NCI-H748 (cell line): ENCODE measurements around the gene GRIK4.
A peak's percentile ranks its signal among the peaks of the same experiment; 100 is the strongest.

Experiments used
- DNase-seq: peaks from one replicate; lab custom pipeline; 2025; ENCODE audit not compliant: unreplicated experiment; lab: John Stamatoyannopoulos, UW

GRIK4 gene

DNA sequence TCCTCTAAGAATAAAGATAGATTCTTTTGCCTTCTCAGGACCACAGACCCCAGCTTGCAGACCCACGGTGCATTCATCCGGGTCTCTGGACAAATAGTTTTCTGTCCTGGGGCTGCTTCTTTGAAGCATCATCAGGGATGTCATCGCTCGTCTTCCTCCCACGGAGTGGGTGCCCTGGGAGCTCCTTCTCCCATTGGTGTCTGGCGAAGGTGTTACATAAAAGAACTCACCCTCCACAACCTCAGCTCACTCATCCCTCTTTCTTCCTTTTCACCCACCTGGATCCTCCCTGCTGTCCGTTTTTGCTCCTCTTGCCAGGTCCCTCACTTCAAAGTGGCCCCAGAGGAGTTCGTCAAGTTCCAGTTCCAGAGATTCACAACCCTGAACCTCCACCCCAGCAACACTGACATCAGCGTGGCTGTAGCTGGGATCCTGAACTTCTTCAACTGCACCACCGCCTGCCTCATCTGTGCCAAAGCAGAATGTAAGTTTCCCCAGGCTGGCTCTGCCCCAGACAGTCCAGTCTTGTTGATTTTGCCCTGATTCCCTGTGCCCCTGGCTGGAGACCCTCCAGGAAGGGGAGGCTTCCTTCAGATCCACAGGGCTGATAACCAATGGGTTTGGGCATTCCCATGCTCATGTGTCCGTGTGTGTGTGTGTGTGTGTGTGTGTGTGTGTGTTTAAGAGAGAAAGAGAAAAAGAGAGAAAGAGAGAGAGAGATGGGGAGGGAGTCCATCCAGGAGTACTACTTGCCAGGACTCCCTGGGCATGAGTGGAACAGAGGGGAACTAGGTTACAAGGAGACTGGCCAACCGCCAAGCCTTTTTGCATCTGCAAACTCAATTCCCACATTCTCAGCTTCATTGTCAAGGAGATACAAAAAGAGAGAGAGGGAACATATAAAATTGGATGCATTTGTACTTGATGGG lies 308.2 kb downstream of the GRIK4 start:
- no peak for DNase-seq

DNA sequence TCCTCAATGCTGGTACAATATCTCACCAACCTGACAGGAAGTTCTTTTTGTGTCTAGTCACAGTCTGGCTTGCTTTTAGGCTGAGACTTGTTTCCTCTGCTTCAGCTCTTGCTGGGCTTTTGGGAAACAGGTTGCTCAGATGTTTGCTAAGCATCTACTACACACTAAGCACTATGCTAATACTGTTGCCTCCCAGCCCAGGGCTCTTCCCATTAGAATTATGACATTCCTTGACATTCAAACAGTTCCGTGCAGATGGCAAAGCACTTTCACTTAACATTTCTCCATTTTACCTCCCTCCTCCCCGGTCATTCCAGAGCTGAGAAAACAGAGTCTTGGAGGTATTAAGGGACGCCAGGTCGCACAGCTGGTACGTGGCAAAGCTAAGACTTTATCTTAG lies 311.6 kb downstream of the GRIK4 start:
- DNase-seq = no peak

DNA sequence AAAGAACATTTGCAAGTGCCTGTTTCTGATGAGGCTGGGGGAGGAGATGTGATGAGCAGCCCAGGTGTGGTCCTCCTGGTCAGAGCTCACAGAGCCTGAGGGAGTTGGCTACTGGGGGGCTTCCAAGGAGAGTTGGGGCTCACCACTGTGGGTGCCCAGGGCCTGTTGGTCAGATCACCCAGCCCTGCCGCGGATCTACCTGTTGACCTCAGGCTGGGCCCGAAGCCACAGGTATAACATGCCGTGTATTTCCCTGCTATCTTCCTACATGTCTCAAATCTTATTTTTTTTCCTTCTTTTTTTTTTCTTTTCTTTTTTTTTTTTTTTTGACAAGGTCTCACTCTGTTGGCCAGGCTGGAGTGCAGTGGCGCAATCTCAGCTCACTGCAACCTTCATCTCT lies 312.7 kb downstream of the GRIK4 start:
- no peak for DNase-seq

DNA sequence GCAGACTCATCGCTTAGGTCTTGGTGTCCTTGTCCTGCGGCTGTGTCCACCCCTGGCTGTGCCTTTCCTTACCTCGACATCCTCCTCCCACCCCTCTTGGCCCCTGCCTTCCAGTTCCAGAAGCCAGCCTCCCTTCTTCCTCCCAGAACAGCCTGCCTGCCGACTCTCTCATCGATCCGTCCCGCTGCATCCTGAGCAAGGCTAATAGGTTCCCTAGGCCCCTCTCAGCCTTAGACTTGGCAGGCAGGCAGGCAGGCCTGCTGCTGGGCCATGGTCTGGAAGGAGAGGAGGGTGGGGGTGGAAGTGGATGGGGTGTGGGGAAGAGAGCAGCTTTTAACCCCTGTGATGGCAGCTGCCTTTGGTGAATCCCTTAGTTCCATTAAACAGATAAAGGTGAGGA lies 315.6 kb downstream of the GRIK4 start:
- DNase-seq = no peak

DNA sequence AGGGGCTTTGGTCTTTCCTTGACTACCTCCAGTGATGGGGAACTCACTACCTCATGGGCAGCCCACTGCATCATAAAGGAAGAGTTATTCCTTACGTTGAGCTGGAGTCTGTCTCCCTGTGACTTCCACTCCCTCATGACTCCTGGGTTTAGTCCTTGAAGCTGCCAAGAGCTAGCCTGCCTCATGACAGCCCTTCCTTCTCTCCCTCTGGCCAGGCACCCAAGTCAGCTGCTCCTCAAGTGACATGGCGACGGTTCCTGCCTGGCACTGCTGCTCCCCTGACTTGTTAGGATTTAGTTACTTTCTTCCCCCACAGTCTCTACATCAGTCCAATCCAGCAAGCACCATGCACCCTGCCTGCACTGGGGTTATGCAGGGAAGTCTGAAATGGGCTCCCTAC lies 316.3 kb downstream of the GRIK4 start:
- no peak for DNase-seq

DNA sequence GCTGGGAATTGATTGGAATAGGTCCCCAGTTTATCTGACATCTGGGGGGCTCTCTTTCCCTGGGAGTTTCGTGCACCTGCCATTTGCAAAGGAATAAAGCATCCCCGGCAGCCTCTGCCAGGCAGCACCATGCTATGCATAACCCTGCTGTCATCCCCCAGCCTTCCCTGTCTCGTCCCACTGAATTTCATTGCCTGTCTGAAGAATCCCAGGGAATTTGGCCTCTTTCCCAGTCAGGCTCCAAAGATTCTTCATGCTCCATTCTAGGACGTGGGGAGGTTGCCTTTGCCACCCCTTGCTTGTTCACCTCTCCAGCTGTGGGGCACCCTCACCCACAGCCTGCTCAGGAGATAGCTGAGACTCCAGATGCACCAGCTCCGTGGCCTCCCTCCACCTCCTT lies 317.3 kb downstream of the GRIK4 start:
- DNase-seq = no peak

DNA sequence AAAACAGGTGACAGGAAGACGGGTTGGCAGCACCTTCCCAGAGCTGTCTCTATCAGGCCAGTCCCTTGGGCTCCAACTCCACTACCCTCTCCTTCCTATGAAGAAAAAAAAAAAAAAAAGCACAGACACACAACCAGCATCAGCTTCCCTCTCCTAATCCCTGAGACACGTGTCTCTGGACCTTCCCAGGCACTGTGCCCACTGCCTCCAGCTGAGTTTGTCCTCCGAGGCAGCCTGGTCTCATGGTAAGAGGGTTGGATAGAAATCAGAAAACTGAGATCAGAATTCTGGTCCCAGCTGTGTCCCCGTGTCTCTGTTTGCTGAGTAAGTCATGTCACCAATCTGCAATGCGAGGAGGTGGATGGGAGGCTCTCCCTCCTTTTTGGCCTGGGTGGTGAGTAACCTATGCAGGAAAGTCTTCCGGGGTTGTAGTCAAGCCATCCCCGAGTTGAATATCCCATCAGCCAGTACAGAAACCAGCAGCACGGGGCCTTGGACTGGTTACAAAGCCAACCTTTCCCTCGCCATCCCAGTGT lies 318.6 kb downstream of the GRIK4 start:
- DNase-seq = no peak

DNA sequence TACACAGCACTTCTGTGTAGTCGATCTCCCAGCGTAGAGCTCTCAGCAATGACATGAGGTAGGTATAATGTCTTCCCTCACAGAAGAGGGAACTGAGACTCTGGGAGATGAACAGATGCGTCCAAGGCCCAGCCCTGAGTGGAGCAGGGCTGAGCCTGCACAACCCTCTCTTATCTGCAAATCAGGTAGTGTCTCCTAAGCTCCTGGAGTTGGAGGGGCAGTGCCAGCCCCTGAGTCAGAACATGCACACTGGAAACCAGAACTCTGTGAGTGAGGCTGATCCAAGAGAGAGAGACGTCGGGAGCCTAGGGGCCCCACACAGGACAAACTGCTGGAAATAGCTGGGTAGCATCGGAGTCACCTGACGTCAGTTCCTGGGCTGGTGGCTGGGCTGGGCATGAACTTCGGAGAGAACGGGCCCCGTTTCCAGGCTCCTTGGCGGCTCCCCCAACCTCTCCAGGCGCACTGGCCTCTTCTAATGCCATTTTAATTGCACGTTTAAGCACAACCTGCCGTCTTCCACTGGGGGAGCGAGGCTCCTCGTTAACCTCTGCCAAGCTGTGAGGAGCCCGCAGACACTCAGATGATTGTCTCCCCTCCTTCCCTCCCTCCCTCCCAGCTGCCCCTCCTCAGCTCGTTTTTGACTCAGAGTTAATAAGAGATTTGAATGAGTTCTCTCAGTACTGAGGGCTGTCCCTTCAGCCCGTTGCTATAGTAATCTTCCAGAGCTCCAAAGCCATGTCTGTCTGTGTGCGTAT lies 321.1 kb downstream of the GRIK4 start:
- DNase-seq = peak; percentile 47

DNA sequence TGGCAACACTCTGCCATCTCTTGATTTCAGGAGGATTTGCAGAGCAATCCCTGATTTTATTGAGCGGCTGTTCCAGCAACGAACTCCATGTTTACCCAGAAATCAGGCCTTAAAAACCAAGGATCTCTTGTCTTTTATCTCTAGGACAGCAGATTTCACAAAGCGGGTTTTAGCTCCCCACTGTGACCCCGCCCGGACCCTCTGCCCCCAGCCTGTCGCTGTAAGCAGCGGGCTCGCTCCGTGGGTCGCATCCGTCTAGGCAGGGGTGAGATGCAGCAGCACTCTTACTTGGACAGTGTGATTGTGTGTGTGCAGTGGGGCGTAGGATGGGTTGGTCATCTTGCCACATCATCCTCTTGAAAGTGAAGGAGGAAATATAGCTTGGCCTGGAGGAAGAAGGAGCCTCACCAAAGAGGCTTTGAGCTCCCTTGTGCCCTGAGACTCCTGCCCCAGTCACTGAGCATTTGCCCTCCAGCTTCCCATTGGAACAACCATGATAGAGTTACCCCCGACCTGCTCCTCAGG lies 323.2 kb downstream of the GRIK4 start:
- DNase-seq = no peak

DNA sequence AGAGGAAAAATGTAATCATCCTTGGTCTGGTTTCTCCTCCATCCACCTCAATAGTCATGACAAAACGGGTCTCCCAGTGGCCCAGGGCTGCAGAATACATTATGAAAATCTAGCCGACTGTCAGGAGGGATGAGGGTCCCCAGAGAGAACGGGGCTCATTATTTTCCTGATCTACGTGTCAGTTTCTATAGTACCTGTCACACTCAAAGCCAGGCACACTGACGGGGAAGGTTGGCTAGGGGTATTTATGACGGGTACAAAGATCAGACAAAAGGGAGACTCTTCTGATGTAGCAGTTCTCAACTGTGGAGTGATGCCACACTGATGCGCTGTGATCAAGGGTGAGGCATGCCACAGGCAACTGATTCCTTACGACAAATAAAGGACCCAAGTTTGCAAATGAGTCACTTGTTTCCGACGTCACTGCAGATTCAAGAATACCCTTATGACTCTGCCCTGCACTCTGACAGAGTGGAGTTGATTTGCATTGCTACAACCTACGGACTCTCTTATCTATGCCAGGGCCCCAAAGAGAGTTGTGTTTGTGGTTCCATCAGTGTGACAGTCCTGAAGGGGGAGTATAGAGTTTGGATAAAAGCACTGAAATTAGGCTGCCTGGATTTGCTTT lies 324.2 kb downstream of the GRIK4 start:
- DNase-seq = no peak

DNA sequence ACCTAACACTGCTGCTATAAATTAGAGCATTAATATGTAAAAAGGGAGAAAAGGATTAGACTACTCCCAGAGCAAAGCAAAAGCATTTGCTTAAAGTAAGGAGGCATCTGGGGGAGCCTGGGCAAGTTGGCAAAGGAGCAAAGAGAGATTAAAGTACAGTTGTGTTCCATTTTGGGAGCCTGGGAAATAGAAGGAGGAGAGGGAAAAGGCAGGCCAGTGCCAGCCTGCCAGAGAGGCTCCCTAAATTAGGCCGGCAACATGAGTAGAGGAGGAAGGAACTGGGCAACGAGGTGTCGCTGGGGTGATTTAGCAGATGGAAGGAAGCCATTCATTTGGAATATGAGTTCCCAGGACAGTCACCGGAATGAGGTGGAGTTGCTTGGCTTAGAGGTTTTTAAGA lies 326.1 kb downstream of the GRIK4 start:
- DNase-seq = no peak

DNA sequence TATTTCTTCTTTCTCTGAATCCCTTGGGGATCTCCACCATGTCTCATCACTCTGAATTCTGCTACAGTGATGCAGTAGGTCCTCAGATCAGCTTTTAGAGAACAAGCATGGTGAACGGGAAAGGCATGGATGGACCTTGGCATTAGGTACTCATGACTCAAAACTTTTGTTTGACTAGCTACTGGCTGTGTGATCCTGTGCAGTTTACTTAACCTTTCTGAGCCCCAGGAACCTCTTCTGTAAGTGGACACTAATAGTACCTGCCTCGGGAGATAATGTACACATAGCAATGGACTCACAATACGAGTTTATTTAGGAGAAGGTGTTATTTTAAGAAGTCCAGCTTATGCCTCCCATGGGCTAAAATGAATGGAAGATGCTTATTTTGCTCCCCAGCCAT lies 327.7 kb downstream of the GRIK4 start:
- no peak for DNase-seq

DNA sequence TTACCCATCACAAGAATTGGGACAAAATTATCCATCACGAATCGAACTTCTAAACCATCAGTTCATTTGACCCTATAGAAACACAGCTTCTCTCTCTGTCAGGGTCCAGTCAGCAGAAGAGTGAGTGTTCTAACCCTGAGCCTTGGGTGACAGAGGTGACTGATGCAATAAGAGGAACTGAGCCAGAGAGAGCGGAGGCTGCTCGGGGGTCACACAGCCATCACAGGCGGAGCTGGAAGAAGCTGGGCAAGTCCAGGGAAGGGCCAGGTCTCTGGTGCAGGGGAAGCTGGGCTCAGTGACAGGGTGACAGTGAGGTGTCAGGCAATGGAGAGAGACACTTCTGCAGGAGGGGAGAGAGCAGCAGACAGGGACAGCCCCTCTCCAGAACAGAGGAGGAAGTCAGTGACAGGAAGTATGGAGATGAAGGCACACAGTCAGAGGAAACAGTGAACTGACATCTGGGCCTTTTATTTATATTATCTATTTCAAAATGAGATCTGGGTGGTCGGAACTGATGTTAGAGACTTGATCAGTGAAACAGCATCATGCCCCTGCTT lies 328.4 kb downstream of the GRIK4 start:
- DNase-seq = no peak

DNA sequence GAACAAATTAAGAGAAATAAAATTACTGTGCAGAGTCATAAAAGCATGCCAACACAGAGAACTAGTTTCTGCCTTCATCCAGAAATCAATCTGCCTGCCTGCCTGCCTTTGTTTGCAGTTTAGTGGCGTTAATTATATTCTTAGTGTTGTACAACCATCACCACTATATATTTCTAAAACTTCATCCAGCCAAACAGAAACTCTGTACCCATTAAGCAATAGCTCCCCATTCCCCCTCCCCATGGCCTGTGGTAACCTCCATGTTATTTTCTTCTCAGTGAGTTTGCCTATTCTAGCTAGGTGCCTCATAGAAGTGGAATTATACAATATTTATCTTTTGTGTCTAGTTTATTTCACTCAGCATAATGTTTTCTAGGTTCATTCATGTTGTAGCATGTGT lies 329.1 kb downstream of the GRIK4 start:
- no peak for DNase-seq

DNA sequence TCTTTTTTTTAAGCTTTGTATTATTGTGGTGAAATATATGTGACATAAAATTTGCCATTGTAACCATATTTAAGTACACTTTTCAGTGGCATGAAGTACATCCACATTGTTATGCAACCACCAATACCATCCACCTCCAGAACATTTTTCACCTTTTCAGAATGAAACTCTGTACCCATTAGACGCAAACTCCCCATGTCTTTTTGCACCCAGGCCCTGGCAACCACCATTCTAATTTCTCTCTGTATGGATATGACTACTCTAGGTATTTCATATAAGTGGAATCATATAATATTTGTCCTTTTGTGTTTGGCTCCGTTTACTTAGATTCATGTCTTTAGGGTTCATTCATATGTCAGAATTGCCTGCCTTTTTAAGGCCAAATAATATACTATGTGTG lies 329.5 kb downstream of the GRIK4 start:
- no peak for DNase-seq

DNA sequence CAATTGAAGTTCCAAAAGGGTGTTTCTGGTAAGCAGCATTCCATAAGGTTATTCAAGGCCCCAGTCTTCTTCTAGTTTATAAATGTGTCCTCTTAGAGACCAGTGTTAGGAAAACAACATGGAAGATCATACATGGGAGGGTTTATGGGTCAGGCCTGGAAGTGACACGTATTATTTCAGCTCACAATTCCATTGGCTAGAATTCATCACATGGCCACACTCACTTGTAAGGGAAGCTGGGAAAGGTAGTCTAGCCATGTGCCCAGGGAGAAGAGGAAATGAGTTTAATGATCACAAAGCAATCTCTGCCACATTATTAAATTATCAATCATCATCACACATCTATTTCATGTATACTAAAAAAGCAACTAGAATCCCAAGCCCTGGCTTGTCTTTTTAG lies 330.6 kb downstream of the GRIK4 start:
- DNase-seq = no peak

DNA sequence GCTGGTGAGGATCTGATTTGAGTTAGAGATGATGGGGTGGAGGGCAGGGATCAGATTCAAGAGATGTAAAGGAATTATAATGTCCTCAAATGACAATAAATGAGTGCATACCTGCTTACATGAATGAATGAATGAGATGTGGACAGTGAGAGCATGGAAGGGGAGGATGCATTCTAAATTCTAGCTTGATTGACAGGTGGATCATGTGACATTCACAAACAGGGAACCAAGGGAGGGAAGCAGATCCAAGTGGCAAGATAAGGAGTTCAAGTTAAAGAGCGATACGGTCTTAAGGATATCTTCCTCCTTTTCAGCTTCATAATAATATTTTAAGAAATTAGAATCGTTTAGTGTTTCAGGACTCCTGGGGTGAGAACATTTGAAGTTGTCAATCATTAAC lies 341.9 kb downstream of the GRIK4 start:
- no peak for DNase-seq

DNA sequence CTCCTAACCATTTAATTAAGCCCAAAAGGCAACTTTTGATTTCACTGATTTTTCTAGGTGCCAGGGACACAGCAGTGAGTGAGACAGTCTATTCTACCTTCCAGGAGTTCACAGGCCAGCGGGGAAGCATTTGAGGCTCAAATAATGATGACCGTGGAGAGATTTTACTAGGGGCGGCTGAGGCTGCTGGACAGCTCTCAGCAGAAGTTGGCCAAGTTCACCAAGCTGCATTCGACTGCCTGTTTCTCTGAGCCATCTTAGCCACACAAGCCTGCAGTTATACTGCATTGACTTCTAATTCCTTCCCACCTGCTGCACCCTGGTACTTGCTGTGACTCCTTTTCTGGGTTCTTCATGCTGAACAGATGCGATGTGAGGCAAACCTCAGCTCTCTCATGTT lies 343.4 kb downstream of the GRIK4 start:
- no peak for DNase-seq

DNA sequence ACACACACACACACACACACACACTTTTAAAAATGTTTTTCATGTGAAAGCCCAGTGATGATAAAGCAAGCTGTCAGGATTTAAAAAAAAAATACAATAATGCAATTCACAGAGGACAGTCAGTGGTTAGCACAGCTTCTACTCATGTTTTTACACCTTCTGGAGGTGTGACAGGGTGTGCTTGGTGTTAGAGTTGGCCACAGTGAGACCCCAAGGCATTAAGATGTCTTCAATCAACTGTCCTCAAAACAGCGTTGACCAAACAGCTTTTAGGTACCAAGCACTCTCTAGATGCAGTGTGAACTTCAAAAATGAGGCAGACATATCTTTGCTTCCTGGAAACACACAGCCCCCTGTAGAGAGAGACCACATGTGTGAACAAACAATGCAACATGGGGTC lies 346.0 kb downstream of the GRIK4 start:
- no peak for DNase-seq

DNA sequence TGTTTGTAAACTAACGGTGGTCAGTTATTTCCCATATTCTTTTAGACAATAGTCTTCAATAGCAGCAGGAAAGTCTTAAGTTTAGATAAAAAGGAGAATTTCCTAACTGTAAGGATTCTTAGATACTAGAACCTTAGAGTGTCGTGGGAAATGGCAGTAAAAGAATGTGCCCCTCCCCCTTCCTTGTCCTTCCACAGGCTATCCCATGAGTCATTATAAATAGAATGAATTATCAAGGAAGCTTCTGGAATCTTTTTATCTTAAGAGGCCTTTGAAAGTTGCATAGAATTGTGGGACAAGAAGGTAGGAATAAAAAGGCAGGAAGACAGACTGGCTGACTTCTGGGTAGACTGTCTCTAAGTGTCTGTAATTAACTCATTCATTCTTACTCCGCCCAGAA lies 347.2 kb downstream of the GRIK4 start:
- no peak for DNase-seq
